Muscle of leg (tissue), 9 donors: ENCODE results near the gene IQSEC3. TPM values are rescaled to one million over a fixed set of nuclear protein-coding genes. Genes with fewer than 3 reads are reported as not detected.

ENCODE experiments used
- polyA plus RNA-seq, 8 donors: library from polyadenylated mRNA; unstranded; fragments of 120-200 nt; gene quantifications; one replicate each; pipeline versions ENCODE4 v1.2.1 to v1.2.3, GENCODE V29; 2013; ENCODE audit warnings: inconsistent platforms in 1 of 8, low replicate concordance in 1 of 8; ENCODE audit not compliant: insufficient read length in 8 of 8, insufficient read depth in 1 of 8
- total RNA-seq: library from RNA; stranded (reverse); fragments of 120-200 nt; gene quantifications from one replicate; pipeline ENCODE4 v1.2.4, GENCODE V29; 2013

The IQSEC3 gene
- total and polyA plus RNA-seq, 9 donors, result 1.1 to 4.8 (median 2.9) TPM

Other genes with a start within 250 kb of the IQSEC3 start
- 0.40 TPM for gene SLC6A12, start 147.4 kb downstream of the IQSEC3 start, total RNA-seq
- gene SLC6A12, start 147.4 kb downstream of the IQSEC3 start, polyA plus RNA-seq, result 1 to 10 TPM in 3 of 8 donors, under 1 TPM in 5; 0.25 to 1.6 (median 0.41) TPM
- gene SLC6A13, start 196.1 kb downstream of the IQSEC3 start, total RNA-seq, result 2.4 TPM
- 1 to 10 TPM in 7 of 8 donors, under 1 TPM in 1; 0.77 to 7.5 (median 3.3) TPM for gene SLC6A13, start 196.1 kb downstream of the IQSEC3 start, polyA plus RNA-seq